ENCODE measurements around the gene NR4A3.

DNA sequence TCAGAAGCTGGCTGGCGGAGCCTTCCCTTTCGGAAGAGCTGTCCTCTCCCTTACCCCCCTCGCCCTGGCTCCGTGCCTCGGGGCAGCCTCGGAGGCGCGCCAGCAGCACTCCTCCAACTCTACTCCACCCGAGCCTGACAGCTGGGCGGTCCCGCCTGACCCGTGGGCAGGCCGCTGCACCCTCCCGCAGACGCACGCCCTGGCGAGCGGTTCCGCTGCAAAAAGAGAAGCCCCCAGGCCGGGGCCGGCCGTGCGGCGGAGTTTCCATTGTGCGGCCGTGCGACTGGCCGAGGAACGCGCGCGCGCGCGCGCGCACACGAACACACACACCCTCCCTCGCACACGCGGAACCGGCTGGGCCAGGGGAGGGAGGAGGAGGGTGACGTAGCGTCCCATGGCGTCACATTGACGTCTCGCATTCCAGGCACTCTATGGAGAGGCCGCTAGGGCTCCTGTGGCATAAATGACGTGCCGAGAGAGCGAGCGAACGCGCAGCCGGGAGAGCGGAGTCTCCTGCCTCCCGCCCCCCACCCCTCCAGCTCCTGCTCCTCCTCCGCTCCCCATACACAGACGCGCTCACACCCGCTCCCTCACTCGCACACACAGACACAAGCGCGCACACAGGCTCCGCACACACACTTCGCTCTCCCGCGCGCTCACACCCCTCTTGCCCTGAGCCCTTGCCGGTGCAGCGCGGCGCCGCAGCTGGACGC, at the start of gene NR4A3:
- TF ChIP-seq, protein P1, sequence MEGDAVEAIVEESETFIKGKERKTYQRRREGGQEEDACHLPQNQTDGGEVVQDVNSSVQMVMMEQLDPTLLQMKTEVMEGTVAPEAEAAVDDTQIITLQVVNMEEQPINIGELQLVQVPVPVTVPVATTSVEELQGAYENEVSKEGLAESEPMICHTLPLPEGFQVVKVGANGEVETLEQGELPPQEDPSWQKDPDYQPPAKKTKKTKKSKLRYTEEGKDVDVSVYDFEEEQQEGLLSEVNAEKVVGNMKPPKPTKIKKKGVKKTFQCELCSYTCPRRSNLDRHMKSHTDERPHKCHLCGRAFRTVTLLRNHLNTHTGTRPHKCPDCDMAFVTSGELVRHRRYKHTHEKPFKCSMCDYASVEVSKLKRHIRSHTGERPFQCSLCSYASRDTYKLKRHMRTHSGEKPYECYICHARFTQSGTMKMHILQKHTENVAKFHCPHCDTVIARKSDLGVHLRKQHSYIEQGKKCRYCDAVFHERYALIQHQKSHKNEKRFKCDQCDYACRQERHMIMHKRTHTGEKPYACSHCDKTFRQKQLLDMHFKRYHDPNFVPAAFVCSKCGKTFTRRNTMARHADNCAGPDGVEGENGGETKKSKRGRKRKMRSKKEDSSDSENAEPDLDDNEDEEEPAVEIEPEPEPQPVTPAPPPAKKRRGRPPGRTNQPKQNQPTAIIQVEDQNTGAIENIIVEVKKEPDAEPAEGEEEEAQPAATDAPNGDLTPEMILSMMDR (IDR thresholded peaks at IDR 0.05; ENCODE audit: low read length): no peak; the same call in 1 of the 2 replicates
- no peak for TF ChIP-seq EZH2 (optimal IDR thresholded peaks at IDR 0.05; ENCODE audit: low read depth, low read length)
- no peak for TF ChIP-seq EZH2phosphoT487 (IDR thresholded peaks at IDR 0.05; ENCODE audit: low read length)
